ENCODE results near the gene ATP2B2.

The ATP2B2 gene

GRCh38 chr3:10406414-10406813 is 99.0 kb downstream of the ATP2B2 start:
- no peak overlapping the region for H3K4me3 ChIP-seq (ENCODE audit: low read depth, low read length)

- H3K4me3 ChIP-seq (ENCODE audit: low read depth, low read length), result no peak overlapping the region
Measured at GRCh38 chr3:10405816-10406215, 99.6 kb downstream of the ATP2B2 start.

DNA sequence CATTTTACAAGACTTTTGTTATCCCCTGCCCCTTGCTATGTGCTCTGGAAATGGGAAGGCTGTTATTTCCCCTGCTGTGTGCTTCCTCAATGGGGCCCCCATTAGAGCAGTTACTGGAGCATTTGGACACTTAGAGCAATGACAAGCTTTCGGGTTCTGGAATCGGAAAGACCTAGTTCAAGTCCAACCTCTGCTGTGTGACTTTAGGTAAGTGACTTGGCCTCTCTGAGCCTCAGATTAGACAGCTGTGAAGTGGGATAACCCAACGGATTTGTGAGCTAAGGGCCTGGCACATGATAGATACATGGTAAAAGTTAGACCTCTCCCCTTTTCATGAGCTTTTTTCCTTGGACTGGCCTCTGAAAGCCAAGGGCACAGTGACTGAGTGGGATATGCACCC is 100.5 kb downstream of the ATP2B2 start:
- no peak overlapping the region for H3K4me3 ChIP-seq (ENCODE audit: low read depth, low read length)

DNA sequence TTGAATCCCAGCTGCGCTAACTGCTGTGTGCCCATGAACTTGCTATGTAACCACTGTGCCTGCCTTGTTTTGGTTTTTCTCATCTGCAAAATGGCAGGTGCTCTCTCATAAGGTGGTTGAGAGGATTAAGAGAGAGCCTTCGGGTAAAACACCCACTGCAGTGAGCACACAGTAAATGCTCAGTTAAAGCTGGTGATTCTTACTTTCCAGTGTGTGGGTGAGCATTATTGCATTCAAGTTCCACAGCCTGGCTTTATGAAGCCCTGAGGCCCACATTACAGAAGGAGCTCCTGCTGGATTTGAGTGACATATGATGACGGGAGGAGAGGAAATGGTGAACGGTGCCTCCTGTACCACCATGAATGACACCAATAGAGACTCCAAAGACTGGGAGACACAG is 101.0 kb downstream of the ATP2B2 start:
- no peak overlapping the region for H3K4me3 ChIP-seq (ENCODE audit: low read depth, low read length)

DNA sequence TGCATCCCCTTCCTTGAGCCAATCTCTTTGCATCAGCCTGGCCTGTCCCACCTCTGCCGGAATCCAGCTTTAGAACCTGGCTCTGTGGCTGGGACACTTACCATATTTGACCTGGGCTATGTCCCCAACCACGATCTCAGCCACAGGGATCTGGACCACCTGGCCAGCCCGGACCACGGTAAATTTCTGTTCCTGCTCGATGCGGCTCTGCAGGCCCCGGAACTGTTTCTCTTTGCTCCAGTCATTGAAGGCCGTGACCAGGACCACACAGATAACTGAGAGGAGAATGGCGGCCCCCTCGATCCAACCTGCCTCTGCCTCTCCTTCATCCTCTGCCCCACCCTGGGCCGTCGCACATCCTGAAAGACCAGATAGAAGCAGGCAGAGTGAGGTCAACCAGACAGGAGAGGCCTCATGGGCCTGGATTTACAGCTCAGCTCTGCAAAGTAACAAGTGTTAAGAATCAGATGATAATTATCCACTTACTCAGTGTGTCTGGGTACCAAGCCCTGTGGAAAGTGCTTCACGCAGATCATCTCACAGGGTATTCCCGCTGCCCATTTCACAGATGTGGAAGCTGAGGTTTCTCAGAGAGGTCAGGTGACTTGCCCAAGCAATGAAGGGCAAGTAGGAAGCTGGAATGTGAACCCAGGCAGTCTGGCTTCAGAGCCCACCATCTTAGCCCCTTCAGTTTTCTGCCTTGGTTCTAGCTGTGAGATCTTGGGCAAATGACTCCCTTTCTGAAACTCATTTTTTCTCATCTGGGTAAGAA is 103.2 kb downstream of the ATP2B2 start:
- H3K4me3 ChIP-seq (ENCODE audit: low read depth, low read length), result no peak overlapping the region

DNA sequence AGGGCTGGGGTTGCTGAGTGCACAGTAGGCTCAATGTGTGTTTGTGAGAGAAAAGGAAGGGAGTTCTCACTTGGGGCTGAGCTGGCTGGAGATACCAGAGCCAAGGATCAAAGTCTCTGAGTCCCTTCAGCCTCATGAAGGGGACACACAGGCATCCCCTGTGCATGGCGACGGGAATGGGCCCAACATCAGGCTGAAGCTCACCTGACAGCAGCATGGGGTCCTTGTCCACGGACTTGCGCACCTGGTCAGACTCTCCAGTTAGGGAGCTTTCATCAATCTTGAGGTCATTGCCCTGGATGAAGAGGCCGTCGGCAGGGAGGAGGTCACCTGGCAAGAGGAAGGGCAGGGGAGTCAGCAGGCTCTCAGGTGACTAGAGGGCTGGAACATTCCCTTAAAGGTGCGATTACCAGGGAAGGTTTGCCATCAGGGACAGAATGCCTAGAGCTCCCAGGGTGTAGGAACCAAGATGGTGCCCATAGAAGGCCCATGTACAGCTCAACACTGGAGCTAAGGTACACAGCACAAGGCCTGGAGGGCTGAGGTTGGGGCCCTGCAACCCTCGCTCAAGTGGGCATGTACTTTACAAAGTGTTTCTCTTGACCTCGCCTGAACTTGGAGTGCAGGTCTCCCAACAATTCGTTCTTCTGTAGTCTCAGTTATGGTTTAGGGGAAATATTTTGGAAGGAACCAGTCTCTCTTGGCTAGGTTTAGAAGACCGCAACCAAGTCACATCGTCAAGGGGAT is 104.5 kb downstream of the ATP2B2 start:
- H3K4me3 ChIP-seq (ENCODE audit: low read depth, low read length), result no peak overlapping the region

GRCh38 chr3:10400050-10400748 is 105.2 kb downstream of the ATP2B2 start:
- no peak overlapping the region for H3K4me3 ChIP-seq (ENCODE audit: low read depth, low read length)

DNA sequence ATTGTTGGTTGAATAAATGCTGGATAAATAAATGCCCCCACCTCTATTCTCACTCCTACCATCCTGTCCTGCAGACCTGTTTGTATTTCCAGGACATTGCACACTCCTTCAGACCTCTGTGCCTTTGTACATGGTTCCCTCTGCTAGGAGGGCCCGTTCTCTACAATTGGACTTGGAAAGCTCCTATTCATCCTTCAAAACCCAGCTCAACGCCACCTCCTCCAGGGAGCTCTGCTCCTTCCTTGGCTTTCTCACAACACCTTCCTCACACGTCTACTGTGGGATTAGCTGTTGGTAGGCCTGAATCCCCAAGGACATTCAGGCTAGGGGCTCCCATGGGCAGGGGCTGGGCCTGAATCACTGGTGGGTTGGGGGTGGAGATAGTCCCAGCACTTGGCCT is 105.8 kb downstream of the ATP2B2 start:
- no peak overlapping the region for H3K4me3 ChIP-seq (ENCODE audit: low read depth, low read length)

DNA sequence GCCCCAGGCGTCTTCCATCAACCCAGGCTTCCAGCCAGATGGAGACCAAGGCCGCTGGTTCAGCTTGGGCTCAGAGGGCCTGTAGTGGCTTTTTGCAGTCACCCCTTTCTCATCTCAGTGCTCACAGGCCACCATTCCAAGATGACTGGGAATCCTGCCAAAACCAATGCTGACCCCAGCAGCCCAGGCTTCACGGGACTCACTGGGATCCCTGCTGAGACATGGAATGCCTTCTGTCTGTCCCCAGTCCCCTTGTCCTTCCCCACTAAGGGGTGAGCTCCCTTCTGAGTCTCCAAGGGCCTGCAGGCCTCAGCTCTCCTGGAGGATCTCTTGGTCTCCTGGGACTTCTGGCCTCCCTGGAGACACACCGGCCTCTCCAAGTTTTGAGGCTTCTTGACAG is 107.0 kb downstream of the ATP2B2 start:
- no peak overlapping the region for H3K4me3 ChIP-seq (ENCODE audit: low read depth, low read length)

DNA sequence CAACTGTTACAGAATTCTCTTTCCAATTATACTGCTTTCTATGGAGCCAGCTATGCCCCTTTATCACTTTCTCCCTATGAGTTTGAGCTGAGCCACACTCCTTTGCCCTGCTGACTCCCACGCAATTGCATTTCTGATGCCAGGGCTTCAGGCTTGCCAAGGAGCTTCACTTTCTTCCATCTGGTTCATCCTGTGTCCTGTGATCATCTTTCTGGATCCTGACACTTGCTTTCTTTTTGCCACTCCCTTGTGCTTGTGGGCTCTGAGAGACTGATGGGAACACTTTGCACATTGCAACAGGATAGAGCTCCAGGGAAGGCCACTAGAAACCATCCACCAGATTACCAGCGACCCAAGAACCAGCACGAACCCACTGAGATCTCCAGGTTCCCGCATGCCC is 107.5 kb downstream of the ATP2B2 start:
- H3K4me3 ChIP-seq (ENCODE audit: low read depth, low read length), result no peak overlapping the region

DNA sequence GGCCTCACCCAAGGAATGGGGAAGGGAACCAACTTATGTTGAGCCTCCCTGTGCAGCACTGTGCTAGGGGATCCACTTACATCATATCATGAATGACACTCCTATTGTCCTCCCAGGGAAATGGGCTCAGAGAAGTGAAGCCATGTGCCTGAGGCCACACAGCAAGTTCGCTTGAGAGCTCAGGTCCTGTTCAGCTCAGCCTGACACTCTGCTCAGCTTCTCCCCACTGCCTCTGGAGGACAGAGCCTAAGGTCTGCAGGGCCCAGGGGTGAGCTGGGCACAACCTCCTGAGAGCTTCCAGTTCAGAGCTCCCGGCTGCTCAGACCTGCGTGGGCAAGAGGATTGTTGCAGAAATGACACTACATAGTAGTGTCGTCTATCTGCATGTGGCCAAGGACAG is 108.5 kb downstream of the ATP2B2 start:
- no peak overlapping the region for H3K4me3 ChIP-seq (ENCODE audit: low read depth, low read length)

GRCh38 chr3:10396083-10396482 is 109.3 kb downstream of the ATP2B2 start:
- H3K4me3 ChIP-seq (ENCODE audit: low read depth, low read length), result no peak overlapping the region

GRCh38 chr3:10395671-10396070 is 109.7 kb downstream of the ATP2B2 start:
- no peak overlapping the region for H3K4me3 ChIP-seq (ENCODE audit: low read depth, low read length)

DNA sequence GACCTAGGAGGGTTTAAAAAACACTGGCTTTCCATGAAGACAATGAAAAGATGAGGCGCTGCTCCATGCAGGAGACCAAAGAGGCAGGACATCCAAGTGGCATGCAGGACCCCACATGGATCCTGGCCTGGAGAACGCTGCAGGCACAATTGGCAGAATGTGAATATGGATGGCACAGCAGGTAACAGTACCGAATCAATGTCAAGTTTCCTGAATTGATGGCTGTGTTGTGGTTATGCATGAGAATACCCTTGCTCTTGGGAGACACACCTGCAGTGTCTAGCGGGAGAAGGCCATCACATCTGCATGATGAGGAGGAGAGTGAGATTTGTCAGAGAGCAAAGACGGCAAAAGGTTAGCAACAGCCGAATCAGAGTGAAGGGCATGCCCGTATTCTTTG is 110.2 kb downstream of the ATP2B2 start:
- H3K4me3 ChIP-seq (ENCODE audit: low read depth, low read length), result no peak overlapping the region

DNA sequence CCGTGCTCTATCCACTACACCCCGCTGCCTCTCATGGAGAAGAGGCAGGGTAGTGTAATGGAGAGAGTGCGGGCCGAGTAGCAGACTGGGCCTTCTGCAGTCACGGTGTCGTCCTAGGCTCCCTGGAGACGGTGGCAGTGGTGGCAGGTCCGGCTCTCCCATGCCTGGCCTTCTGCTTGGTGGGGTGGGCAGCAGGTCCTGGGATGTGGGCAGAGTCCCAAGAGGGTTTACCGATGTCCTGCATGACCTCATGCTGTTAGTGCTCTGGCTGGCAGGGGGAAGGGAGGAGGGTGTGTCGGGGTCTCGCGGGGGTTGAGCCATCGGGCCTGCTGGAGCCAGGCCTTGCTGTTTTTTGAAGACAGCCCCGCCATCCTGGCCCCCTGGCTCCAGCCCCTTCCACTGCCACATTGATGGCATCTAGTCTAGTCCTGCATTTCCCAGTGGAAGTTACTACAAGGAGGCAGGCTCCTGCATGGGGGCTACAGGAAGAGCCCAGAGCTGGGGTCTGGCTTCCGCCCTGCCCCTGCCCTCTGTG is 110.8 kb downstream of the ATP2B2 start:
- no peak overlapping the region for H3K4me3 ChIP-seq (ENCODE audit: low read depth, low read length)

- H3K4me3 ChIP-seq (ENCODE audit: low read depth, low read length), result no peak overlapping the region
Measured at GRCh38 chr3:10393514-10393913, 111.9 kb downstream of the ATP2B2 start.

DNA sequence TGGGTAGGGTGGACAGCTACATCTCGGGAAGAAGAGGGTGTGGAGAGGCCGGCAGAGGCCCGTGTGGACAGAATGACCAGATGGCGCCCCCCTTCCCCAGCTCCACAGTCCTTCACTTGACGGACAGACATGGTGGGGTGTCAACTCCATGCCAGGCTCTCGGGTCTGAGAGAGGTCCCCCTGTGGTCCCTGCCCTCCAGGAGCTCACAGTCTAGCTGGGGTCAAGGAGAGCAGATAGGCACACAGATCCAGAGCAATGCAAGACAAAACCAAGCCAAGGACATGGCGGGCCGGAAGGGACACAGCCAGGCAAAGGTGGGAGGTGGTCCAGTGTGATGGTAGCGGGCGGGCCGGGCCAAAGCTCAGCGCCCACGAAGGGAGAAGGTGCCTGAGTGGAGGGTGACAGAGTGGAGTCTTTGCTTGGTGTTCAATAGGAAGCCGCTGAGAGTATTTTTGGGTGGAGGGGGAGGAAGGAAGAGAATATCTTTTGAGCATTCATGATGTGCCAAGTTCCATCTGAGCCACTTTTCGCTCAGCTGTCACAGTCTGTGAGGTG is 112.4 kb downstream of the ATP2B2 start:
- H3K4me3 ChIP-seq (ENCODE audit: low read depth, low read length), result no peak overlapping the region

- H3K4me3 ChIP-seq (ENCODE audit: low read depth, low read length), result no peak overlapping the region
Measured at GRCh38 chr3:10392244-10392643, 113.1 kb downstream of the ATP2B2 start.

- H3K4me3 ChIP-seq (ENCODE audit: low read depth, low read length), result no peak overlapping the region
Measured at GRCh38 chr3:10391391-10391790, 114.0 kb downstream of the ATP2B2 start.

- H3K4me3 ChIP-seq (ENCODE audit: low read depth, low read length), result no peak overlapping the region
Measured at GRCh38 chr3:10390641-10391373, 114.6 kb downstream of the ATP2B2 start.

GRCh38 chr3:10389995-10390394 is 115.4 kb downstream of the ATP2B2 start:
- no peak overlapping the region for H3K4me3 ChIP-seq (ENCODE audit: low read depth, low read length)
